HG03354 (cell line): ENCODE data around the gene ARL15.
"Not testable (repeated sequence)": the region's sequence is repeated elsewhere in the genome, so short reads cannot be mapped to it uniquely, and the experiment has no call there.

Experiments
- ATAC-seq: cut with Tn5 transposase; IDR thresholded peaks from one replicate; pipeline ENCODE4 v1.9.1; 2021; ENCODE audit warnings: mild to moderate bottlenecking; ENCODE audit not compliant: unreplicated experiment, poor library complexity, severe bottlenecking

The ARL15 gene

DNA sequence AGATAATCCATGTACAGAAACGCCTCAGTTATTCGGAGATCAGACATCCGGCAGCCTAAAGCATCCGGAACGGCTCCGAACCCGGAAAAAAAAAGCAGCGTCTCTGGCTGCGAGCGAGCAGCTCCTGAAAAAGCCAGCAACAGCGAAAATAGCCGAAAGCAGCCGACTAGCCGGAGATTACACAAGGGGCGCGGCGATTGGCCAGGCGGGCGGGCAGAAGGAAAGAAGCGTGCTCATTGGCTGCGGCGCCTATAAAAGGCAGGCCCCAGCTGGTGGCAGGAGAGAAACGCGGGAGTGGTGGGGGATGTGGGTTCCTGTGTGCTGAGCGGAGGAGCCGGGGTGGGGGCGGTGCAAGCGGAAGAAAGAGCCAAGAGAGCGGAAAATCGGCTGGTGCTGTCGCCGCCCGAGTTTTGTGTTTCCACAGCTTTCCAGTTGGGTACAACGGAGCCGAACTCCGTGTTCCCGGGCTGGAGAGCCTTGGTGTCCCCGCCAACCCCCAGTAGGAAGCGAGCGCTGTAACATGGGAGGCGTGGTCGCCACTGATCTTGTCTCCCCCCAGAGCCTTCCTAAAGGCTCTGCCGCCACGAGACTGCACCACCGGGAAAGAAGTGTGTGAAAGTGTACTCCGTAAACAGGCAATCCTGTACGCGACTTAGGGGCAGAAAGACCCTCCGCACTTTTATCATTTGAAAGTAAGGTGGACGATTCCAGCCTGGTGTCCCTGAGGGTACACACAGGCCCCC is at the start of gene ARL15:
Gene ARL15, minus strand, starts transcription at position 141 of the 743 bp plus-strand sequence.
- peak; percentile 98 for ATAC-seq

DNA sequence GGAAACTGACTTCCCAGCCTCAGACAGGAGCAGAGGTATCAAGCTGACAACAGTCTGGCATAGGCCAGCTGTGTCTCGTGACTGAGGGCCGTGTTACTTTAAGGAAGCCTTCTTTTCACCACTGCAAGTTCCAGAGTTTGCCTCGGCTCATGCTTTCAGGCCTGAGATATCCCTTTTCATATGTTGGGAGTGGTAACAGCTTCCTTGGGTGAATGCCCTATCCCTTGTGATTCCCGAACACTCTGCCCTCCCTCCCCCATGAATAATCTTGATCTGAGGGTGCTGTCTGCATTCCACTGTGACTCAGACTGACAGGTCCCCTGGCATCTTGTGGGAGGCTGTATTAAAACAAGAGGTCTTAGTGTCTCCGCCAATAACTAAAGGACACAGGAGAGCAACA is 49.7 kb upstream of the ARL15 start:
- no peak for ATAC-seq

GRCh38 chr5:54357408-54358058 is 47.2 kb upstream of the ARL15 start:
- ATAC-seq = no peak

- not testable (repeated sequence) for ATAC-seq
Observed at GRCh38 chr5:54353933-54354564, 43.7 kb upstream of the ARL15 start.

DNA sequence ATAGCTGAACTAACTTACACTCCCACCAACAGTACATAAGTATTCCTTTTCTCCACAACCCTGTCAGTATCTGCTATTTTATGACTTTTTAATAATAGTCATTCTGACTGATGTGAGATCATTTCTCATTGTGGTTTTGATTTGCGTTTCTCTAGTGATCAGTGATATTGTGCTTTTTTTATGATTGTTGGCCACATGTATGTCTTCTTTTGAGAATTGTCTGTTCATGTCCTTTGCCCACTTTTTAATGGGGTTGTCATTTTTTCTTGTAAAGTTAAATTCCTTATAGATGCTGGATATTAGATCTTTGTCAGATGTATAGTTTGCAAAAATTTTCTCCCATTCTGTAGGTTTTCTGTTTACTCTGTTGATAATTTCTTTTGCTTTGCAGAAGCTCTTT is 42.2 kb upstream of the ARL15 start:
- not testable (repeated sequence) for ATAC-seq

DNA sequence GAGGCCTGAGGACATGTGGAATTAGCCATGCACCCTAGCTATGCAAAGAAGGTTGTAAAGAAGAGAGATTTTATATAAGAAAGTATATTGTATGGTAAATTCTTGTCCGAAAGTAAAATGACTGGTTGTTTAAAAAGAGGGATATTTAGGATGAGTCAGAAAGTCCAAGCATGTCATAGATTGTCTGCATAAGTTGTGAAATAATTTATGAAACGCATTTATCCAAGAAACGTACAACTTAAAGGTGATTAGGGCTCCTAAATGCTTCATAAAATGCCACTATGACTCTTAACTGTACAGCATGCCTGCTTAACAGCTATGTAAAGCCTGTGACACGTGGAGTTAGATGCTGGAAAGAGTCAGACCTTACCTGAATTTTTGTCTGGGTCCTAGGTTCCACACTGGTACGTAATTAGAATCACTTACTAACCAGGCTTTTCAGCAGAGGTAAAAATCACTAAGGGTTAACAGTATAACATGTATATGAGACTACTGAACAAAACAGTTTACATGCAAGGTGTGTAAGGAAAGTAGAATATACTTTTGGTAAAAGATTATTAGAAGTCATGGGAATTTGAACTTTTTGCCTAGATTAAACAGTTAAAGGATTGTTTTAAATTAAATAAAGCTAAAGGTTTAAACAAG is 37.0 kb upstream of the ARL15 start:
- no peak for ATAC-seq

DNA sequence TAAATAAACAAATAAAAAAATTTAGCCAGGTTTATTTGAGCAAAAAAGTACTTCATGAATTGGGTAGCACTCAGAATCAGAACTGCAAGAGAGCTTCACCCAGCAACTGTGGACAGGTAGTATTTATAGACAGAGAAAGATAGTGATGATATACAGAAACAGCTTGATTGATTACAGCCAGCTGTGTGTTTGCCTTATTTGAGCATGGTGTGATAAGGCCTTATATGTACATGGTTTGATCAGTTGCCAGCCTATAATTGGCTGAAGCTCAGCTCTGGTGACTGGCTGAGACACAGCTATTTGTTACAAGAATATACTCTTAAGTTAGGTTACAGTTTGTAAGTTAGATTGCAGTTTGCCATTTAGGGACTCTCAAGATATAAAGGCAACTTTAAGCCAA is 34.3 kb upstream of the ARL15 start:
- ATAC-seq = no peak

DNA sequence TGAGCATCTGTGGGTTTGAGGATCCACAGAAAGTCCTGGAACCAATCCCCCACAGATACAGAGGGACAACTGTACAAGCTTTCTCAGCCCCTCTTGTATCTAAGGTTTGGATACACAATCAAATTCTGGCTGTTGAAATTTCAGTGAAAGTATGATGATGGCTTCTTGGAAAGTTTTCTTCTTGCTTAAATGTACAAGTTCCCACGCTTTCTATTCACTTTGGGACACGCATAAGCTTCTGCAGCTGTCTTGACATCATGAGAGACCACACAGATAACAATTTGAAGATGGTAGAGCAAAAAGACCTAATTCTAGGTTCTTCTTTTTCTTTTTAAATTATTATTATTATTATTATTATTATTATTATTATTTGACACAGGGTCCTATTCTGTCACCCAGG is 31.6 kb upstream of the ARL15 start:
- no peak for ATAC-seq

DNA sequence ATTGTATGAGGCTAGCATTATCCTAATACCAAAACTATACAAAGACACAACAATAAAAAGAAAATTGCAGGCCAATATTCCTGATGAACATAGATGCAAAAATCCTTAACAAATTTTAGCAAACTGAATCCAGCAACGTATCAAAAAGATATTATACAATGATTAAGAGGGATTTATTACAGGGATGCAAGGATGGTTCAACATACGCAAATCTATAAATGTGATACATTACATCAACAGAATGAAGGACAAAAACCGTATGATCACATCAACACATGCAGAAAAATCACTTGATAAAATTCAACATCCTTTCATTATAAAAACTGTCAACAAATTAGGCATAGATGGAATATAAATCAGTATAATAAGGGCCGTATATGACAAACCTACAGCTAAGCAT is 27.1 kb upstream of the ARL15 start:
- no peak for ATAC-seq

DNA sequence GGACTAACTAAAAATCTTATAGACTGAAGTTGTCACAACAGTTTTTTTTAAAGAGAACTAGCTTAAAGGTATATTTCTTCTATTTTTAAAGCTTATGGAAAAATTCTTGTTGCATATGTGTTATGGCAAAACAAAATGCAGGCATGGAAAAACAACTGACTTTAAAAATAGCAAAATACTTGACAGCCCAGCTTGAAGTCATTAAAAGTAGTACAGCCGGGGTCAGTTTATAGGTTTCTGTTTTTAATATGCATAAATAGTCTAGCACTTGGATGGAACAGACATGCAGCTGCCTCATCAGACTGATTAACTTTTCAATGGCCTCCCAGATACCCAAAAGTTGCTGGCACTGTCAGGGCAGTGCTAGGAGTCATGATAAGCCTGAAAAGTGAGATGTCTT is 22.3 kb upstream of the ARL15 start:
- no peak for ATAC-seq

DNA sequence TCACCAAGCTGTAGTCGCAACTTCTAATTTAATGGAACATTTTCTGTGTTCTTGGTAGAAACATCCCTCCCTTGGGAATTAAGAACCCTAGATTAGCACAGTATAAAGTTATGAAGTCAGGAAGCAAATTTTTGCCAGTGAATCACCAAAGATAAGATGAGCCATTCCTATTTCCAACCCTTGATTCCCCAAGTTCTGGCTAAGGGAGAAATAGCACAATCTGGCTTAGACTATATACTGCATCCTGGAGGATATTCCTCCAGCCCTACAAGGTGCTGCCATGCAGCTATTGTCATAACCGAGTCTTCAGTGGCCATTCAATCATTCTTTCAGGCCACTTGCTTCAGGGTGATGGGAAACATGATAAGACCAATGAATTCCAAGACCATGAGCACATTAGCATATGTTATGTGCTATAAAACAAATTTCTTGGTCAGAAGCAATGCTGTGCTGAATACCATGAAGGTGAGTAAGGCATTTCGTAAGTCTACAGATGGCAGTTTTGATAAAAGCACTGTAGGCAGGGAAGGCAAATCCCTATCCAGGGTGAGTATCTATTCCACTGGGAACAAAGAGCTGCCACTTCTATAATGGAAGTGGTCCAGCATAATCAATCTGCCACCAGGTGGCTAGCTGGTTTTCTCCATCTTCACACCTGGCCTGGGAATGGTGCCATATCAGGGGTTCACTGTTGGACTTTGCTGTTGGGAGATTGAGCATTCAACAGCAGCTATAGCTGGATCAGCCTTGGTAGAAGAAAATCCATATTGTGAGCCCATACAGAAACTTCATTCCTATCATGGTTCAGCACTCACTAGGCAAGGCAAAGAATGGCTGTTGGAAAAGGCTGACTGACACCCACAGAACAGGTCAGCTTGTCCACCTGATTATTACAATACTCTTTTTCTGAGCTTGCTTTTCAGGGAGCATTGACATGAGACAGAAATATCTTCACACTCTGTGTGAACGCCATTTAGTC is 19.6 kb upstream of the ARL15 start:
- ATAC-seq = no peak

DNA sequence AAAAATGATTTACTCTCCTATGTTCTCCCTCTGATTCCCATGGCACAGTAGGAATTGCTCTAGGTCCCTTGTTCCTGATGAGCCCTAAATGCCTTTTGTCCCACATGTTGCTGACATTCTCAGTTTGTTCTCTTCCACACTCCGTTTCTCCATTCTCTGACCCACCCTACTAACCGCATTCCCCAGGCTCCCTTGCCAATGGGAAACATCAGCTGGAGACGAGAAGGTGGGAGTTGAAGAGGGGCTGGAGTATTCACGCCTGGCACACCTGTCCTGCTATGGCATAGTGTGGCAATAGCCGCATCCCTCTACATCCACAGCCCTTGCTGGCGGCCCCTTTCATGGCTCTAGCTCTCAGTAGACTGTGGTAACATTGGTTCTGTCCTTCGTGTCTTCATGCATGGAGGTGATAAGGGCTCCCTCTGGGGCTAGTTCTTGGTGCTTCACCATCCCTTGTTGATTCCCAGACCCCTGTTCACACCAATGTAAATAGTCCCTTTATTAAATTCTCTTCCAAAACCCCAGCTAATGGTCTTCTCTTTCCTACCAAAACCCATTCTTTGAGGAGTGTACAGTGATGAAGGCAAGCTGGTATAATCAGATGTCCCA is 16.4 kb upstream of the ARL15 start:
- ATAC-seq = no peak

DNA sequence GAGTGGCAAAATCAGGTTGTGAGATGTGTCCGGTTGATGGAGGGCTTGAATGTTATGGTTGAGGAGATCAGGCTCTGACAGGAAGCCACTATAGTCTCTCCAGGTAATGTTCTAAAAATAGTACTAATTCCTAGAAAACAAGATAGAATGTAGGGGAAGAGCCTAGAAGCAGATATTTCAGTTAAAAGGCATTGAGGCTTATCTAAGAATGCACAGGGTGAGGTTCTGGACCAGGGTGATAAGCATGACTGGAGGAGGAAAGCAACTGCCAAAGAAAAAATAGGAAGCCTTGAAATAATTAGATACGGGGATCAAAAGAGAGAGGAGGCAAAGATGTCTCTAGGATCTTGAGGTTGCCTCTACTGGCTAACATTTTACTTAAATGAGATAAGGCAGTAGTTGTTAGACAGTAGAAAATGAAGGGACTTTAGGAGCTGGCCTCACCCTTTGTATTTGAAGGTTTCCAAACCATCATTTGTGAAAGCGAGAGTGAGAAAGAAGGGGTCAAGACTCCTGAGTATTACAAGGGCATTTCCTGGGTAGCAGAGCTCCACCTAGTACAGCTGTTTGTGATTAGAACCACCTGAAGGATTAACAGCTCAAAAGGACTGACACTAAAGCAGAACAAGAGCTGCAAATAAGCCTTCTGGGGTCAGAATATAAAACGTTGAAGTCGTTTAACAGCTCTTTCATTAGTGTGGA is 15.4 kb upstream of the ARL15 start:
- no peak for ATAC-seq

- ATAC-seq = no peak
Observed at GRCh38 chr5:54325272-54325609, 14.9 kb upstream of the ARL15 start.

DNA sequence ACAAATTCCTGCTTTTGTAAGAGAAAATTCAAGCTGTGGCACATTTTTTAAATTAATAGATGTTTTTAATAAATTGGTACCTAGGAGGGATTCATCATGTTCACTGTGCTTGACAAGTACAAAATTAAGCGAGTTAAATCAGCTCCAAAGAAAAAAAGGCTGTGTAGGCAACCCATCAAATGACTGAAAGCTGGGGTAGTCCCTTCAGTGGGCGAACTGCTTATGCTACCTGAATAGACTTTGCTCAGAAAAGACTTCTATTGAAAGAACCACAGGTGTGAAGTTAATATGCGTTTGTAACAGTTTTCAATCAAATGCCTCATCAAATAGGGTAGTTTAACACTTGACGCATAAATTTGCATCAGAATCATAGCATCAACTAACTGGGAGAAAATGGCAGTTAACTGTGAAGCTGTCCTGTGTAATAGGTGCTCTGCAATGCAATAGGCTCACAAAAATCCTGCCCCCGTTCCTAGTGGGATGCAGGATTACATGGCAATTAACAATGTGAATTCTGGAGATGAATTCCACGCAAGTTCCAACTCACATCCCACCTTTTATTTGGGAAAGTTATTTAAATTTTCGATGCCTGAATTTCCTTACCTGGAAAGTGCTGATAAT is 14.4 kb upstream of the ARL15 start:
- ATAC-seq = no peak

- no peak for ATAC-seq
Observed at GRCh38 chr5:54323495-54323894, 13.1 kb upstream of the ARL15 start.

DNA sequence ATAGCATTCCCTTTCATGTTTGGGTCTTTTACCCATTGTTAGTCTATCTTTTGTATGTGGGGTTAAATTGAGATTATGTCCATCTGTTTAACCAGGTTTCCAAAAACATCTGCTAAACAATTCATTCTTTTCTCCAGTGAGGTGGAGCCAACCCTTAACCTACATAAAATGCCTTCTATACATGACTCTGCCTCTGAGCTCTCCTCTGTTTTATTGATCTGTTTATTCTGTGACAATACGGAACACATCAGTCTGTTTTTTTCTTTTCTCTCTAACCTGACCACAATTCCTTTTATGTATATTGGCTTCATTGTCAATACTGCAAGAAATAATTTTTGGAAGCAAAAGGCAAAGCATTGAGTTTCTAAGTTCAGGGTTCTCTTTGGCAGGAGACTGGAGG is 9.9 kb upstream of the ARL15 start:
- no peak for ATAC-seq
